ENCODE data around the gene AFAP1L2. TPM values are rescaled to one million over a fixed set of nuclear protein-coding genes. Genes with fewer than 3 reads are reported as not detected.

The AFAP1L2 gene
- total and polyA plus RNA-seq, 2 donors (not counting 1 experiment from before 2014, with no cell fraction given): 4.7 to 4.9 TPM

DNA sequence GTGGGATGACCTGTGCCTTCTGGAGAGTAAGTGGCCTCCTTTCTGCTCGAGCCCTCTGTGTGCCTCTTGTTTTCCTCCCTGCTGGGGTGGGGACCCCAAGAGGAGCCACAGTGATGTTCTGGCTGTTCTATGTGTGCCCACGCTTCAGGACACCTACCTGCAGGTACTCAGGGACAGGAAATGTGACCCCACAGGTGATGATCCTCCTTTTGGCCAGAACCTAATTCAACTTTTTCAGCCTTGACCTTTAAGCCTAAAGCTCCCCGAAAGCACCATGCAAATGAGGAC, 95.0 kb downstream of the AFAP1L2 start:
- TF ChIP-seq, protein P1, sequence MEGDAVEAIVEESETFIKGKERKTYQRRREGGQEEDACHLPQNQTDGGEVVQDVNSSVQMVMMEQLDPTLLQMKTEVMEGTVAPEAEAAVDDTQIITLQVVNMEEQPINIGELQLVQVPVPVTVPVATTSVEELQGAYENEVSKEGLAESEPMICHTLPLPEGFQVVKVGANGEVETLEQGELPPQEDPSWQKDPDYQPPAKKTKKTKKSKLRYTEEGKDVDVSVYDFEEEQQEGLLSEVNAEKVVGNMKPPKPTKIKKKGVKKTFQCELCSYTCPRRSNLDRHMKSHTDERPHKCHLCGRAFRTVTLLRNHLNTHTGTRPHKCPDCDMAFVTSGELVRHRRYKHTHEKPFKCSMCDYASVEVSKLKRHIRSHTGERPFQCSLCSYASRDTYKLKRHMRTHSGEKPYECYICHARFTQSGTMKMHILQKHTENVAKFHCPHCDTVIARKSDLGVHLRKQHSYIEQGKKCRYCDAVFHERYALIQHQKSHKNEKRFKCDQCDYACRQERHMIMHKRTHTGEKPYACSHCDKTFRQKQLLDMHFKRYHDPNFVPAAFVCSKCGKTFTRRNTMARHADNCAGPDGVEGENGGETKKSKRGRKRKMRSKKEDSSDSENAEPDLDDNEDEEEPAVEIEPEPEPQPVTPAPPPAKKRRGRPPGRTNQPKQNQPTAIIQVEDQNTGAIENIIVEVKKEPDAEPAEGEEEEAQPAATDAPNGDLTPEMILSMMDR (IDR thresholded peaks at IDR 0.05): no peak
- no peak for TF ChIP-seq EZH2 (IDR thresholded peaks at IDR 0.05; ENCODE audit: borderline replicate concordance, insufficient read depth, low read depth, low read length, poor library complexity, severe bottlenecking)
- ChIA-PET POLR2A (no interaction called here), CTCF (interaction anchor here (0.7 kb wide), 1 partner anchor 9 kb away, joined by 3 read pairs; no protein-coding TSS in a partner anchor)
- Histone ChIP-seq H3K36me3 (replicated peaks in 1 of 2; ENCODE audit: control extremely low read depth in 1 of 2, control insufficient read depth in 1 of 2, extremely low read depth in 1 of 2, insufficient read depth in 2 of 2, low read length in 1 of 2) (no peaks in the 10 kb centered on the region), H3K9me3 (ENCODE audit: control extremely low read depth in 1 of 3, control insufficient read depth in 2 of 3, insufficient read depth in 1 of 3, low read length in 2 of 3) (no peaks in the 10 kb centered on the region), H3K79me2 (ENCODE audit: control insufficient read depth, insufficient read depth, low read length) (no peaks in the 10 kb centered on the region), H2AFZ (ENCODE audit: insufficient read depth, low read depth, low read length, poor library complexity, severe bottlenecking) (no peak overlapping the region), H3K4me2 (replicated peaks; ENCODE audit: low read depth, low read length, poor library complexity, severe bottlenecking) (no peak overlapping the region), H3K27ac (ENCODE audit: low read length in 2 of 2) (no peak overlapping the region), H3K4me1 (ENCODE audit: control insufficient read depth in 2 of 2, insufficient read depth in 2 of 2, low read length in 2 of 2) (peaks cover 0 to 2% of the 10 kb centered on the region in 2 donors), H3K4me3 (ENCODE audit: control extremely low read depth in 1 of 5, extremely low read depth in 1 of 5, insufficient read depth in 1 of 5, low read depth in 2 of 5, low read length in 4 of 5) (no peak overlapping the region), H3K27me3 (replicated peaks in 1 of 4; ENCODE audit: control extremely low read depth in 1 of 4, control insufficient read depth in 3 of 4, insufficient read depth in 4 of 4, low read length in 3 of 4) (no peaks in the 10 kb centered on the region), H3K9ac (ENCODE audit: low read length) (no peak overlapping the region), H4K20me1 (ENCODE audit: control insufficient read depth, insufficient read depth, low read length, poor library complexity, severe bottlenecking) (no peaks in the 10 kb centered on the region)
- no peaks in the 10 kb centered on the region for H3K9me3 Mint-ChIP-seq (ENCODE audit: insufficient read depth)
- ATAC-seq (ENCODE audit: low read depth) (no peak), DNase-seq (no peak)
- H3K4me3 Mint-ChIP-seq: no peak overlapping the region
- intact Hi-C loops (cut with micrococcal nuclease): loop anchor here (10.0 kb wide), 1 partner anchor 125 kb away; no protein-coding TSS in a partner anchor
- peaks cover 5% of the 10 kb centered on the region for H3K4me1 Mint-ChIP-seq
- H3K27ac Mint-ChIP-seq: no peak overlapping the region
- WGBS (ENCODE audit: insufficient coverage): 82% methylated on average over 2 of the region's 3 CpGs
- H3K27me3 Mint-ChIP-seq: no peaks in the 10 kb centered on the region

DNA sequence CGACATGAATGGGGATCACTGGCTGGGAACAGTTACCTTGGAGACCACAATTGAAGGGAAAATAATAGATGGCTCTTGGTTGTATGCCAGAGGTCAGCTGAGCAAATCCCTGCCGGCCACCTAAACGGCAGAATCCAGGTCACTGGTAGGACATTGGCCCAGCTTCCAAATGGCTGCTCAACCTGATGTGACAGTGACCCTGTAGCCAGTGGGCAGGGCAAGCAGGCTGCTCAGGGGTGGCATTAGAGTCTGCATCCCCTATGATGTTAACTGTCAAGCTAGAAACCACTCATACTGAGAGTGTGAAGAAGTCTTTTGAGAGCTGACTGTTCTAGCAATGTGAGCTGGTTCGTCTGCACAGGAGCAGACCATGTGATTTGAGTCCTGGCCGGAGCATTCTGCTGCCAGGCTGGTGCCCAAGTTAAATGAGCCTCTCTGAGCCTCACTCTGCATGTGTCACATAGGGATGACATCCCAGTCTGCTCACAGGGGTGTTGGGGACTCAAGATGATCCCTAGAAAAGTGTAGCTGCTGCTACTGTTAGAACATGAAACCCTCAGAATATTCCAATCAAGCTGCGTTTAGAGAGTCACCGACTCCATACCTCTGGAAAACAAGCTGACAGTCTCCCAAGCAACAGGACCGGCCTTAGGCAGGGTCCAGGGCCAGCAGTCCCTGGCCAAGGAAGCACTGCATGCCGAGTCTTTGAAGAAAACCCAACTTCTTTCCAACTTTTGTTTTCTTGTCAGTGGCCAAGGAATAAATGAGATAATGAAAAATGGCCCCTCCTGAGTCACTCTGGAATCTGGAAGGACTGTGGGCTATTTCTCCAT, 95.6 kb downstream of the AFAP1L2 start:
- peak overlapping the region; percentile 37 for H3K27ac Mint-ChIP-seq
- H3K4me1 Mint-ChIP-seq: peaks cover 10% of the 10 kb centered on the region
- no peak for ATAC-seq (ENCODE audit: low read depth)
- intact Hi-C loops (cut with micrococcal nuclease): loop anchor here (10.0 kb wide), 1 partner anchor 126 kb away; no protein-coding TSS in a partner anchor
- H3K79me2 ChIP-seq (ENCODE audit: control insufficient read depth, insufficient read depth, low read length): no peaks in the 10 kb centered on the region
- H3K4me2 ChIP-seq (replicated peaks; ENCODE audit: low read depth, low read length, poor library complexity, severe bottlenecking): no peak overlapping the region
- H3K4me3 ChIP-seq (ENCODE audit: control extremely low read depth in 1 of 5, extremely low read depth in 1 of 5, insufficient read depth in 1 of 5, low read depth in 2 of 5, low read length in 4 of 5): no peak overlapping the region
- no peaks in the 10 kb centered on the region for H3K27me3 Mint-ChIP-seq
- peaks cover 0 to 7% of the 10 kb centered on the region in 2 donors for H3K4me1 ChIP-seq (ENCODE audit: control insufficient read depth in 2 of 2, insufficient read depth in 2 of 2, low read length in 2 of 2)
- no peak overlapping the region for H3K4me3 Mint-ChIP-seq
- 96% methylated on average over 8 of the region's 9 CpGs for WGBS (ENCODE audit: insufficient coverage)
- H4K20me1 ChIP-seq (ENCODE audit: control insufficient read depth, insufficient read depth, low read length, poor library complexity, severe bottlenecking): no peaks in the 10 kb centered on the region
- no peaks in the 10 kb centered on the region for H3K9me3 Mint-ChIP-seq (ENCODE audit: insufficient read depth)
- ChIA-PET CTCF (interaction anchor here (0.7 kb wide), 1 partner anchor 9 kb away, joined by 3 read pairs; no protein-coding TSS in a partner anchor), POLR2A (no interaction called here)
- no peak overlapping the region for H2AFZ ChIP-seq (ENCODE audit: insufficient read depth, low read depth, low read length, poor library complexity, severe bottlenecking)
- no peak overlapping the region for H3K9ac ChIP-seq (ENCODE audit: low read length)
- H3K27me3 ChIP-seq (replicated peaks in 1 of 4; ENCODE audit: control extremely low read depth in 1 of 4, control insufficient read depth in 3 of 4, insufficient read depth in 4 of 4, low read length in 3 of 4): no peaks in the 10 kb centered on the region
- no peak for DNase-seq
- no peaks in the 10 kb centered on the region for H3K9me3 ChIP-seq (ENCODE audit: control extremely low read depth in 1 of 3, control insufficient read depth in 2 of 3, insufficient read depth in 1 of 3, low read length in 2 of 3)
- TF ChIP-seq EZH2 (IDR thresholded peaks at IDR 0.05; ENCODE audit: borderline replicate concordance, insufficient read depth, low read depth, low read length, poor library complexity, severe bottlenecking): no peak
- TF ChIP-seq, protein P1 (IDR thresholded peaks at IDR 0.05): no peak
- no peaks in the 10 kb centered on the region for H3K36me3 ChIP-seq (replicated peaks in 1 of 2; ENCODE audit: control extremely low read depth in 1 of 2, control insufficient read depth in 1 of 2, extremely low read depth in 1 of 2, insufficient read depth in 2 of 2, low read length in 1 of 2)
- no peak overlapping the region for H3K27ac ChIP-seq (ENCODE audit: low read length in 2 of 2)
